ENCODE data around the gene MAT2A.

DNA sequence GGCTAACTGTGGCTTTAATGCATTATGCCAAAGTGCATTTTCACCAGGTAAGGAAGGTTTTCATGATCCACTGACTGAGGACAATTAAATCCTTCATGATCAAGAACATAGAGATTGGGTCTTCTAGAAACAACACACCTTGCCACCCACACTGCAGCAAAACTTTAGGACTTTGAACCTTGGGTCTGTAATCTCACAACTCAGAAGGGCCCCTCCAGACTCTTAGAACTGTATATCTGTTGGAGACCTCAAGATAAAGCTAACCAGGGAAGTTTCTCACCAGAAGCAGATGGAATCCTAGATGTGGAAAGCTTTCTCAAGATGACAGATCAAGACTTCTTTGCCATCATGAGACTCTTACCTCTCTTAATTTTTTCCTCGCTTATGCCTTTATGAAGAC is 42.5 kb upstream of the MAT2A start:
- TF ChIP-seq EZH2 (IDR thresholded peaks at IDR 0.05; ENCODE audit: low read length, unreplicated experiment), result no peak
- TF ChIP-seq, protein P1, sequence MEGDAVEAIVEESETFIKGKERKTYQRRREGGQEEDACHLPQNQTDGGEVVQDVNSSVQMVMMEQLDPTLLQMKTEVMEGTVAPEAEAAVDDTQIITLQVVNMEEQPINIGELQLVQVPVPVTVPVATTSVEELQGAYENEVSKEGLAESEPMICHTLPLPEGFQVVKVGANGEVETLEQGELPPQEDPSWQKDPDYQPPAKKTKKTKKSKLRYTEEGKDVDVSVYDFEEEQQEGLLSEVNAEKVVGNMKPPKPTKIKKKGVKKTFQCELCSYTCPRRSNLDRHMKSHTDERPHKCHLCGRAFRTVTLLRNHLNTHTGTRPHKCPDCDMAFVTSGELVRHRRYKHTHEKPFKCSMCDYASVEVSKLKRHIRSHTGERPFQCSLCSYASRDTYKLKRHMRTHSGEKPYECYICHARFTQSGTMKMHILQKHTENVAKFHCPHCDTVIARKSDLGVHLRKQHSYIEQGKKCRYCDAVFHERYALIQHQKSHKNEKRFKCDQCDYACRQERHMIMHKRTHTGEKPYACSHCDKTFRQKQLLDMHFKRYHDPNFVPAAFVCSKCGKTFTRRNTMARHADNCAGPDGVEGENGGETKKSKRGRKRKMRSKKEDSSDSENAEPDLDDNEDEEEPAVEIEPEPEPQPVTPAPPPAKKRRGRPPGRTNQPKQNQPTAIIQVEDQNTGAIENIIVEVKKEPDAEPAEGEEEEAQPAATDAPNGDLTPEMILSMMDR (conservative IDR thresholded peaks at IDR 0.05; ENCODE audit: low read depth, low read length), result no peak
- no peak for TF ChIP-seq EZH2phosphoT487 (IDR thresholded peaks at IDR 0.05; ENCODE audit: borderline replicate concordance, low read length)

All from PC-3 (cell line).